NCI-H2081 (cell line): Measurements from ENCODE around the gene MYORG.

Experiments
- DNase-seq, 2 experiments: peaks; one replicate each; lab custom pipeline; 2025; lab: John Stamatoyannopoulos, UW

Gene MYORG

GRCh38 chr9:34332076-34332964 lies 44.4 kb downstream of the MYORG start:
- peak; percentile 26 to 52 for DNase-seq

- no peak for DNase-seq
Observed at GRCh38 chr9:34331196-34331595, 45.5 kb downstream of the MYORG start.

- DNase-seq, result peak; percentile 100
Observed at GRCh38 chr9:34328987-34329832, 47.5 kb downstream of the MYORG start, which contains the start of the genes KIF24 and NUDT2. TSS of gene KIF24 (minus strand) at chr9:34329268. CDS start at chr9:34311346, 17,922 bp downstream. TSS of gene NUDT2 (plus strand) at chr9:34329569. CDS start at chr9:34339040, 9,471 bp downstream.

- peak; percentile 45 to 67 for DNase-seq
Observed at GRCh38 chr9:34328500-34328986, 48.2 kb downstream of the MYORG start.

GRCh38 chr9:34326690-34327089 lies 50.0 kb downstream of the MYORG start:
- no peak for DNase-seq

GRCh38 chr9:34322899-34323591 lies 53.7 kb downstream of the MYORG start:
- no peak for DNase-seq

- DNase-seq, result no peak
Observed at GRCh38 chr9:34321451-34321850, 55.2 kb downstream of the MYORG start.

GRCh38 chr9:34318163-34318790 lies 58.4 kb downstream of the MYORG start:
- no peak for DNase-seq

- no peak for DNase-seq
Observed at GRCh38 chr9:34317436-34317835, 59.3 kb downstream of the MYORG start.
